SJSA1 (cell line): ENCODE data around the gene AP2B1. TPM values are rescaled to one million over a fixed set of nuclear protein-coding genes. Genes with fewer than 3 reads are reported as not detected.

ENCODE experiments used
- DNase-seq, 2 experiments: peaks; one replicate each; pipeline ENCODE4 v3.0.0-alpha.2; 2015 to 2020; ENCODE audit warnings: low spot score in 2 of 2, low read depth in 1 of 2
- H3K27ac ChIP-seq: fragments of 250-450 bp; sonication (Bioruptor Pico); 2 replicates; pipeline ENCODE4 v1.5.1; 2020; ENCODE audit warnings: mild to moderate bottlenecking, moderate library complexity
- H3K27me3 ChIP-seq: fragments of 250-450 bp; sonication (Bioruptor Pico); replicated peaks from 2 replicates; pipeline ENCODE4 v1.5.1; 2020; ENCODE audit warnings: mild to moderate bottlenecking, moderate library complexity
- H3K36me3 ChIP-seq: fragments of 250-450 bp; sonication (Bioruptor Pico); 2 replicates; pipeline ENCODE4 v1.5.1; 2020; ENCODE audit warnings: mild to moderate bottlenecking
- H3K4me1 ChIP-seq: fragments of 250-450 bp; sonication (Bioruptor Pico); replicated peaks from 2 replicates; pipeline ENCODE4 v1.6.1; 2021; ENCODE audit warnings: mild to moderate bottlenecking
- H3K4me3 ChIP-seq: fragments of 250-450 bp; sonication (Bioruptor Pico); 2 replicates; pipeline ENCODE4 v1.5.1; 2020; ENCODE audit warnings: mild to moderate bottlenecking
- H3K9me3 ChIP-seq: fragments of 250-450 bp; sonication (Bioruptor Pico); replicated peaks from 2 replicates; pipeline ENCODE4 v1.5.1; 2020; ENCODE audit warnings: mild to moderate bottlenecking
- total RNA-seq: library from RNA; depleted of rRNA; stranded (reverse); fragments of >200 nt; shearing (Covaris generic); gene quantifications from 2 replicates; pipeline ENCODE4 v1.2.3, GENCODE V29; 2014

The AP2B1 gene
- total RNA-seq, 1 experiment from 2014 or later = 109 TPM

- Histone ChIP-seq H3K27ac (no peak overlapping the region), H3K27me3 (no peaks in the 10 kb centered on the region; the same call in 1 of the 2 replicates), H3K36me3 (peaks cover 64% of the 10 kb centered on the region), H3K9me3 (no peaks in the 10 kb centered on the region), H3K4me3 (no peak overlapping the region), H3K4me1 (peaks cover 15% of the 10 kb centered on the region)
- peak; percentile 44 to 77 for DNase-seq
Observed at GRCh38 chr17:35726127-35726952, 139.2 kb downstream of the AP2B1 start.

GRCh38 chr17:35726953-35727460 is 139.9 kb downstream of the AP2B1 start:
- Histone ChIP-seq H3K27me3 (no peaks in the 10 kb centered on the region; the same call in 1 of the 2 replicates), H3K36me3 (peaks cover 57% of the 10 kb centered on the region), H3K4me3 (no peak overlapping the region), H3K9me3 (no peaks in the 10 kb centered on the region), H3K27ac (no peak overlapping the region), H3K4me1 (peaks cover 17% of the 10 kb centered on the region)
- DNase-seq = no peak

GRCh38 chr17:35727635-35728034 is 140.5 kb downstream of the AP2B1 start:
- H3K27ac ChIP-seq = no peak overlapping the region
- peaks cover 51% of the 10 kb centered on the region for H3K36me3 ChIP-seq
- no peaks in the 10 kb centered on the region for H3K9me3 ChIP-seq

GRCh38 chr17:35728551-35728950 is 141.4 kb downstream of the AP2B1 start:
- no peaks in the 10 kb centered on the region for H3K9me3 ChIP-seq
- no peak for DNase-seq
- H3K4me3 ChIP-seq = no peak overlapping the region
- H3K27ac ChIP-seq = no peak overlapping the region
- H3K27me3 ChIP-seq = no peaks in the 10 kb centered on the region; the same call in none of the 2 replicates
- peaks cover 41% of the 10 kb centered on the region for H3K36me3 ChIP-seq
- peaks cover 17% of the 10 kb centered on the region for H3K4me1 ChIP-seq

More at GRCh38 chr17:35727635-35728034, 140.5 kb downstream of the AP2B1 start:
- H3K4me1 ChIP-seq = peaks cover 17% of the 10 kb centered on the region
- DNase-seq = no peak
- H3K4me3 ChIP-seq = no peak overlapping the region
- no peaks in the 10 kb centered on the region; the same call in none of the 2 replicates for H3K27me3 ChIP-seq

GRCh38 chr17:35729405-35729833 is 142.3 kb downstream of the AP2B1 start:
- Histone ChIP-seq H3K36me3 (peaks cover 33% of the 10 kb centered on the region), H3K9me3 (no peaks in the 10 kb centered on the region), H3K4me1 (peaks cover 17% of the 10 kb centered on the region), H3K27me3 (no peaks in the 10 kb centered on the region; the same call in none of the 2 replicates), H3K4me3 (no peak overlapping the region), H3K27ac (no peak overlapping the region)
- DNase-seq = no peak

- no peak for DNase-seq
- Histone ChIP-seq H3K27ac (no peak overlapping the region), H3K4me1 (peaks cover 17% of the 10 kb centered on the region), H3K4me3 (no peak overlapping the region), H3K27me3 (no peaks in the 10 kb centered on the region; the same call in none of the 2 replicates), H3K9me3 (no peaks in the 10 kb centered on the region), H3K36me3 (peaks cover 22% of the 10 kb centered on the region)
Observed at GRCh38 chr17:35730400-35731005, 143.4 kb downstream of the AP2B1 start.

GRCh38 chr17:35731239-35731916 is 144.3 kb downstream of the AP2B1 start, which contains the start of gene RASL10B:
TSS of gene RASL10B (plus strand) at chr17:35731639. CDS start at chr17:35735185, 3,546 bp downstream.
- no peak for DNase-seq

GRCh38 chr17:35731917-35732805 is 145.0 kb downstream of the AP2B1 start:
- H3K4me1 ChIP-seq = peaks cover 7% of the 10 kb centered on the region
- DNase-seq = no peak
- H3K4me3 ChIP-seq = peak overlapping the region; percentile 37
- H3K36me3 ChIP-seq = peaks cover 8% of the 10 kb centered on the region
- no peaks in the 10 kb centered on the region for H3K9me3 ChIP-seq
- no peaks in the 10 kb centered on the region; the same call in none of the 2 replicates for H3K27me3 ChIP-seq
- no peak overlapping the region for H3K27ac ChIP-seq

More at GRCh38 chr17:35731239-35731916, 144.3 kb downstream of the AP2B1 start, which contains the start of gene RASL10B:
- Histone ChIP-seq H3K4me3 (peak within 1 kb of the TSS; percentile 37), H3K9me3 (no peaks in the 10 kb centered on the region), H3K27ac (no peak within 1 kb of the TSS), H3K36me3 (peaks cover 16% of the 10 kb centered on the region), H3K27me3 (no peaks in the 10 kb centered on the region; the same call in none of the 2 replicates), H3K4me1 (peaks cover 13% of the 10 kb centered on the region)

- DNase-seq = no peak
- H3K27ac ChIP-seq = no peak overlapping the region
- no peaks in the 10 kb centered on the region for H3K9me3 ChIP-seq
- no peak overlapping the region for H3K4me3 ChIP-seq
- H3K27me3 ChIP-seq = no peaks in the 10 kb centered on the region; the same call in none of the 2 replicates
- peaks cover 4% of the 10 kb centered on the region for H3K36me3 ChIP-seq
- peaks cover 7% of the 10 kb centered on the region for H3K4me1 ChIP-seq
Observed at GRCh38 chr17:35732806-35733136, 145.6 kb downstream of the AP2B1 start.

- Histone ChIP-seq H3K27me3 (peaks cover 4% of the 10 kb centered on the region), H3K36me3 (no peaks in the 10 kb centered on the region), H3K4me3 (no peak overlapping the region), H3K4me1 (peaks cover 7% of the 10 kb centered on the region), H3K27ac (no peak overlapping the region), H3K9me3 (no peaks in the 10 kb centered on the region)
- no peak for DNase-seq
Observed at GRCh38 chr17:35733366-35733765, 146.2 kb downstream of the AP2B1 start.

GRCh38 chr17:35734396-35734795 is 147.3 kb downstream of the AP2B1 start:
- no peak for DNase-seq
- H3K4me1 ChIP-seq = peaks cover 7% of the 10 kb centered on the region
- H3K27ac ChIP-seq = no peak overlapping the region
- no peaks in the 10 kb centered on the region for H3K36me3 ChIP-seq
- no peak overlapping the region for H3K4me3 ChIP-seq
- H3K9me3 ChIP-seq = no peaks in the 10 kb centered on the region
- H3K27me3 ChIP-seq = peaks cover 6% of the 10 kb centered on the region

- Histone ChIP-seq H3K36me3 (no peaks in the 10 kb centered on the region), H3K9me3 (no peaks in the 10 kb centered on the region), H3K27ac (no peak overlapping the region), H3K4me3 (no peak overlapping the region), H3K4me1 (peaks cover 7% of the 10 kb centered on the region), H3K27me3 (peaks cover 15% of the 10 kb centered on the region)
- no peak for DNase-seq
Observed at GRCh38 chr17:35735036-35735805, 148.1 kb downstream of the AP2B1 start.
